Embryonic facial prominence (tissue), 1 donor: ENCODE measurements around the gene STRIP1.

Experiments
- DNase-seq: peaks from one replicate; pipeline ENCODE4 v3.0.0-alpha.2; 2016; ENCODE audit errors: extremely low spot score

The STRIP1 gene

GRCh38 chr1:110049801-110050601 lies 15.6 kb downstream of the STRIP1 start:
- DNase-seq, result no peak

GRCh38 chr1:110050602-110051261 lies 16.3 kb downstream of the STRIP1 start:
- DNase-seq, result no peak

GRCh38 chr1:110051262-110051648 lies 16.8 kb downstream of the STRIP1 start:
- DNase-seq, result no peak

GRCh38 chr1:110053552-110054428 lies 19.4 kb downstream of the STRIP1 start:
- DNase-seq, result no peak

- DNase-seq, result no peak
These were observed 21.3 kb downstream of the STRIP1 start for GRCh38 chr1:110055493-110056284.

- DNase-seq, result no peak
These were observed 21.9 kb downstream of the STRIP1 start for GRCh38 chr1:110056285-110056683.

GRCh38 chr1:110056776-110057175 lies 22.4 kb downstream of the STRIP1 start:
- no peak for DNase-seq

GRCh38 chr1:110057963-110058518 lies 23.6 kb downstream of the STRIP1 start:
- DNase-seq, result no peak

- DNase-seq, result no peak
These were observed 24.2 kb downstream of the STRIP1 start for GRCh38 chr1:110058591-110058990.

- no peak for DNase-seq
These were observed 24.9 kb downstream of the STRIP1 start for GRCh38 chr1:110059133-110059863.

- DNase-seq, result no peak
These were observed 25.7 kb downstream of the STRIP1 start for GRCh38 chr1:110060034-110060661.

- DNase-seq, result no peak
These were observed 26.2 kb downstream of the STRIP1 start for GRCh38 chr1:110060662-110061060.

- DNase-seq, result no peak
These were observed 26.9 kb downstream of the STRIP1 start for GRCh38 chr1:110061341-110061740.

- no peak for DNase-seq
These were observed 28.2 kb downstream of the STRIP1 start for GRCh38 chr1:110062612-110063011.

GRCh38 chr1:110063781-110064180 lies 29.4 kb downstream of the STRIP1 start:
- DNase-seq, result no peak

- DNase-seq, result no peak
These were observed 30.3 kb downstream of the STRIP1 start for GRCh38 chr1:110064576-110065337.

GRCh38 chr1:110065841-110066240 lies 31.4 kb downstream of the STRIP1 start:
- no peak for DNase-seq

- DNase-seq, result no peak
These were observed 33.1 kb downstream of the STRIP1 start for GRCh38 chr1:110067479-110067892.
